Small intestine (tissue), 7 donors: ENCODE results near the gene KIF26B. TPM values are rescaled to one million over a fixed set of nuclear protein-coding genes. Genes with fewer than 3 reads are reported as not detected.
"Not testable (repeated sequence)": the region's sequence is repeated elsewhere in the genome, so short reads cannot be mapped to it uniquely, and the experiment has no call there.

Experiments used
- DNase-seq, 2 donors: peaks; one replicate each; pipeline versions ENCODE4 v3.0.0 to v3.0.0-alpha.2; 2013
- FAIRE-seq: peaks from 2 replicates; lab custom pipeline; 2012; peaks lifted over from hg19 to GRCh38; lab: Jason Lieb, UNC
- H3K27ac ChIP-seq, 3 donors: one replicate each; pipeline ENCODE4 v1.5.1; 2013; ENCODE audit warnings: low read length in 2 of 3, mild to moderate bottlenecking in 2 of 3, control low read depth in 1 of 3, inconsistent platforms in 1 of 3, low read depth in 1 of 3, moderate library complexity in 1 of 3
- H3K27me3 ChIP-seq, 3 donors: one replicate each; pipeline ENCODE4 v1.6.1; 2013; ENCODE audit warnings: low read length in 3 of 3, inconsistent platforms in 1 of 3; ENCODE audit not compliant: control insufficient read depth in 3 of 3, insufficient read depth in 3 of 3
- H3K36me3 ChIP-seq, 3 donors: one replicate each; pipeline ENCODE4 v1.6.1; 2013; ENCODE audit warnings: low read length in 3 of 3, inconsistent platforms in 1 of 3, low read depth in 1 of 3, mild to moderate bottlenecking in 1 of 3, moderate library complexity in 1 of 3; ENCODE audit not compliant: control insufficient read depth in 3 of 3, insufficient read depth in 2 of 3
- H3K4me1 ChIP-seq, 3 donors: one replicate each; pipeline ENCODE4 v1.6.1; 2013; ENCODE audit warnings: low read length in 2 of 3, inconsistent platforms in 1 of 3, low read depth in 1 of 3, mild to moderate bottlenecking in 1 of 3, moderate library complexity in 1 of 3; ENCODE audit not compliant: control insufficient read depth in 3 of 3, insufficient read depth in 2 of 3
- H3K4me3 ChIP-seq, 3 donors: one replicate each; pipeline ENCODE4 v1.5.1; 2013; ENCODE audit warnings: low read length in 3 of 3, control low read depth in 1 of 3, inconsistent platforms in 1 of 3, low read depth in 1 of 3, mild to moderate bottlenecking in 1 of 3, moderate library complexity in 1 of 3
- H3K9me3 ChIP-seq, 2 donors: one replicate each; pipeline ENCODE4 v1.6.1; 2013; ENCODE audit warnings: low read depth in 1 of 2, low read length in 1 of 2; ENCODE audit not compliant: control insufficient read depth in 2 of 2, insufficient read depth in 1 of 2
- WGBS, 3 donors: extraction: QIAGEN DNeasy Blood & Tissue Kit; methylation state at CpG; one replicate each; pipeline ENCODE4 v1.1.7; 2013; 5-methylcytosine and 5-hydroxymethylcytosine counted together
- polyA plus RNA-seq, 4 donors: library from polyadenylated mRNA; stranded (reverse) in 3 of 4; unstranded in 1 of 4; fragments of 200-250 nt in 3 of 4; fragments of 120-200 nt in 1 of 4; gene quantifications; one replicate each; pipeline versions ENCODE4 v1.2.1 to v1.2.3, GENCODE V29; 2013
- donor health status: healthy with polysubstance abuse.
- donor health status: control.
- donor health status: control.
- donor health status: Bipolar disorder and iron deficiency.
- donor health status: healthy.

KIF26B gene
- polyA plus RNA-seq, 4 donors: 0.27 to 4.0 (median 1.3) TPM; not detected in 1

- Histone ChIP-seq H3K27me3 (no peaks in the 10 kb centered on the region), H3K9me3 (no peaks in the 10 kb centered on the region), H3K36me3 (no peaks in the 10 kb centered on the region), H3K4me1 (no peaks in the 10 kb centered on the region), H3K4me3 (no peak overlapping the region), H3K27ac (no peak overlapping the region)
- DNase-seq: no peak
- WGBS, 3 donors: 87 to 95% (median 92%) methylated on average over 4 of the region's 4 CpGs
- FAIRE-seq: no peak
Observed at GRCh38 chr1:245327842-245328241, 173.1 kb downstream of the KIF26B start.

- WGBS, 3 donors: 95 to 97% (median 96%) methylated on average over 26 of the region's 26 CpGs
- Histone ChIP-seq H3K36me3 (no peaks in the 10 kb centered on the region), H3K4me1 (no peaks in the 10 kb centered on the region)
Observed at GRCh38 chr1:245330951-245331350, 176.2 kb downstream of the KIF26B start.

DNA sequence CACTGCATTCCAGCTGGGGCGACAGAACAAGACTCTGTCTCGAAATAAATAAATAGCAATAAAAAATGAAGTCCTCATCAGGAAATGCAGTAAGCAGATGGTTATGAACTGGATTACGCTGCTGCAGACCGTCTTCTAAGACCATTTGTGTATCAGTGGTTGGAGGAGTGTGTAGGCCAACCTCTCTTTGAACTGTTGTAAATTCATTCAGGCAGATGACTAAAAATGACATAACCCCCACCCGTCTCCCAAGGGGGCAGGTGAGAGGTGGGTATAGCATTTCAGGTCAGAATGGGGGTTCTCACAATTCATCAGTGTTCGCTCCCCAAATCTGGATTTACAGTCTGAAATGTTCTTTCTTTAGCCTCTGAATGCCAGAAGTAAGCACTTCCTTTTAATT, 177.3 kb downstream of the KIF26B start:
- H3K36me3 ChIP-seq: no peaks in the 10 kb centered on the region
- FAIRE-seq: no peak

More at GRCh38 chr1:245330951-245331350, 176.2 kb downstream of the KIF26B start:
- FAIRE-seq (no peak), DNase-seq (no peak)
- H3K27ac ChIP-seq: no peak overlapping the region
- no peaks in the 10 kb centered on the region for H3K9me3 ChIP-seq
- H3K4me3 ChIP-seq: no peak overlapping the region
- no peaks in the 10 kb centered on the region for H3K27me3 ChIP-seq

GRCh38 chr1:245332513-245332912, 177.7 kb downstream of the KIF26B start:
- FAIRE-seq (no peak), DNase-seq (no peak)
- Histone ChIP-seq H3K4me3 (no peak overlapping the region), H3K27me3 (no peaks in the 10 kb centered on the region), H3K27ac (no peak overlapping the region), H3K9me3 (no peaks in the 10 kb centered on the region), H3K4me1 (peaks cover 0 to 2% (median 0%) of the 10 kb centered on the region in 3 donors), H3K36me3 (no peaks in the 10 kb centered on the region)
- WGBS, 3 donors: 55 to 89% (median 70%) methylated on average over 6 of the region's 6 CpGs

More for the DNA sequence above, 177.3 kb downstream of the KIF26B start:
- Histone ChIP-seq H3K4me1 (peaks cover 0 to 2% (median 0%) of the 10 kb centered on the region in 3 donors), H3K4me3 (no peak overlapping the region), H3K9me3 (no peaks in the 10 kb centered on the region), H3K27ac (no peak overlapping the region), H3K27me3 (no peaks in the 10 kb centered on the region)
- DNase-seq: no peak
- 82 to 89% (median 88%) methylated on average over 6 of the region's 6 CpGs for WGBS, 3 donors

GRCh38 chr1:245334235-245334634, 179.4 kb downstream of the KIF26B start:
- H3K4me3 ChIP-seq: no peak overlapping the region
- FAIRE-seq: no peak
- DNase-seq: no peak
- no peaks in the 10 kb centered on the region for H3K27me3 ChIP-seq
- WGBS, 3 donors: 51 to 70% (median 63%) methylated on average over 4 of the region's 4 CpGs
- no peaks in the 10 kb centered on the region for H3K36me3 ChIP-seq
- peaks cover 0 to 9% (median 0%) of the 10 kb centered on the region in 3 donors for H3K4me1 ChIP-seq
- no peak overlapping the region for H3K27ac ChIP-seq
- H3K9me3 ChIP-seq: no peaks in the 10 kb centered on the region

DNA sequence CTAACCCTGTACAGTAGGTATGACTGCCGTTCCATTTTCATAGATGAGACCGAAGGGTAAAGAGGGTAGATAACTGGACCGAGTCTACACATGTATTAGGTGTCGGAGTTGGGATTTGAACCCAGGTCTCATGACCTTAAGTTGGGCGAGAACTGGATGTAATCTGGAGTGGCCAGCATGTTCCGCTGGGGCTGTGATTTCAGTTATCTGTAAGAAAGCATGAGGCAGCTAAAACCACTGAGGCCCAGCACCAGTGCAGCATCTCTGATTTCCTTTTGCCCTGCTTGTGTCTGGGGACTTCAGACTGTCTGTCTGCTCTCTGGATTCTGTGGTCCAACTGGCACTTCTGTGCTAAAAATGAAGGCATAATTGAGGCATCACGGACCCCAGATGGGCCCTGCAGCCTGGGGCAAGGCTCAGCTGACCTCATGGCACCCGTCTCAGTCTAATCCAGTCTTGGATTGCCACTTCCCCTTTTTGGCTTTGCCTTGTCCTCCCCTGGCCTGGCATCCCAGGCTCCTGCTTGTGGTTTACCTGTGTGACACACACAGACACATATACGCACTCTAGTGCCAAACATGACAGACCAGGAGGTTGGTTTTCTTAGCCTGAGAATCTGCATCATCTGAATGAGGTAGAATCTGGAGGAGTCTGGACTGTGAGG, 180.2 kb downstream of the KIF26B start:
- H3K4me3 ChIP-seq: no peak overlapping the region
- FAIRE-seq: no peak
- no peak for DNase-seq
- H3K27me3 ChIP-seq: no peaks in the 10 kb centered on the region
- no peak overlapping the region for H3K27ac ChIP-seq
- H3K4me1 ChIP-seq: peaks cover 0 to 9% (median 0%) of the 10 kb centered on the region in 3 donors
- H3K9me3 ChIP-seq: no peaks in the 10 kb centered on the region
- WGBS, 3 donors: 85 to 95% (median 93%) methylated on average over 9 of the region's 9 CpGs
- no peaks in the 10 kb centered on the region for H3K36me3 ChIP-seq

DNA sequence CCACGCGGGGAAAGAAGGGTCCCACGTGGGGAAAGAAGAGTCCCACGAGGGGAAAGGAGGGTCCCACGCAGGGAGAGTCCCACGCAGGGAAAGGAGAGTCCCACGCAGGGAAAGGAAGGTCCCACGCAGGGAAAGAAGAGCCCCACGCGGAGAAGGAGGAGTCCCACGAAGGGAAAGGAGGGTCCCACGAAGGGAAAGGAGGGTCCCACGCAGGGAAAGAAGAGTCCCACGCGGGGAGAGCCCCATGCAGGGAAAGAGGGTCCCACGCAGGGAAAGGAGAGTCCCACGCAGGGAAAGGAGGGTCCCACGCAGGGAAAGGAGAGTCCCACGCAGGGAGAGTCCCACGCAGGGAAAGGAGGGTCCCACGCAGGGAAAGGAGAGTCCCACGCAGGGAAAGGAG, 180.9 kb downstream of the KIF26B start:
- not testable (repeated sequence) for H3K4me3 ChIP-seq, H3K4me1 ChIP-seq, FAIRE-seq, DNase-seq, H3K27me3 ChIP-seq, H3K27ac ChIP-seq, H3K9me3 ChIP-seq, H3K36me3 ChIP-seq
- 87 to 89% (median 87%) methylated on average over 22 of the region's 22 CpGs for WGBS, 3 donors

GRCh38 chr1:245336149-245336983, 181.6 kb downstream of the KIF26B start:
- Histone ChIP-seq H3K27ac (peak overlapping the region in 1 of 3 donors; percentile 45), H3K27me3 (no peaks in the 10 kb centered on the region), H3K36me3 (no peaks in the 10 kb centered on the region), H3K4me3 (no peak overlapping the region), H3K9me3 (no peaks in the 10 kb centered on the region), H3K4me1 (peaks cover 0 to 9% (median 0%) of the 10 kb centered on the region in 3 donors)
- DNase-seq: peak; percentile 15 to 30
- WGBS, 3 donors: 74 to 90% (median 78%) methylated on average over 22 of the region's 22 CpGs
- FAIRE-seq: no peak
